Thyroid gland (tissue), 4 donors: Measurements from ENCODE around the gene MTG2.

Experiments used
- CTCF ChIP-seq, 6 experiments: fragments of 200-600 bp in 3 of 6; fragments of 450-650 bp in 3 of 6; sonication (generic) in 3 of 6; IDR thresholded peaks; one replicate each; pipeline ENCODE4 v1.5.1; 2016 to 2019; ENCODE audit warnings: antibody characterized with exemption in 6 of 6, mild to moderate bottlenecking in 2 of 6, inconsistent platforms in 1 of 6, moderate library complexity in 1 of 6
- POLR2A ChIP-seq, 2 donors: fragments of 450-650 bp; IDR thresholded peaks; one replicate each; pipeline ENCODE4 v1.6.1; 2017; ENCODE audit warnings: antibody characterized with exemption in 2 of 2, mild to moderate bottlenecking in 2 of 2, moderate library complexity in 1 of 2

- TF ChIP-seq POLR2A (IDR thresholded peaks at IDR 0.05) = no peak
- no peak for TF ChIP-seq CTCF (IDR thresholded peaks at IDR 0.05)
Observed at GRCh38 chr20:62156254-62156556, 26.6 kb upstream of the MTG2 start.
